AG10803 (cell line): ENCODE results near the gene METTL2B.

ENCODE experiments used
- DNase-seq: peaks from one replicate; pipeline ENCODE4 v3.0.0; 2010; ENCODE audit warnings: low read depth
- H3K4me3 ChIP-seq: 2 replicates; pipeline ENCODE4 v1.5.1; 2011; ENCODE audit warnings: mild to moderate bottlenecking, low read length, control low read depth
- CTCF ChIP-seq: conservative IDR thresholded peaks from 2 replicates; pipeline ENCODE4 v1.5.1; 2011; ENCODE audit warnings: mild to moderate bottlenecking, low read length, control low read depth, inconsistent platforms

The METTL2B gene

GRCh38 chr7:128435327-128435686 lies 41.2 kb upstream of the METTL2B start:
- DNase-seq: no peak
- no peak for TF ChIP-seq CTCF
- no peak overlapping the region for H3K4me3 ChIP-seq

- TF ChIP-seq CTCF: no peak
- DNase-seq: no peak
- H3K4me3 ChIP-seq: no peak overlapping the region
Observed at GRCh38 chr7:128437426-128438332, 38.9 kb upstream of the METTL2B start.

- H3K4me3 ChIP-seq: no peak overlapping the region
- TF ChIP-seq CTCF: no peak
- no peak for DNase-seq
Observed at GRCh38 chr7:128442356-128442755, 34.2 kb upstream of the METTL2B start.

GRCh38 chr7:128443831-128444600 lies 32.5 kb upstream of the METTL2B start:
- no peak for DNase-seq
- no peak for TF ChIP-seq CTCF
- H3K4me3 ChIP-seq: no peak overlapping the region

- no peak for DNase-seq
- no peak overlapping the region for H3K4me3 ChIP-seq
- no peak for TF ChIP-seq CTCF
Observed at GRCh38 chr7:128446306-128446705, 30.2 kb upstream of the METTL2B start.

- no peak for TF ChIP-seq CTCF
- no peak overlapping the region for H3K4me3 ChIP-seq
- DNase-seq: no peak
Observed at GRCh38 chr7:128447941-128448564, 28.5 kb upstream of the METTL2B start.
